ENCODE data around the gene CFI.

The CFI gene

GRCh38 chr4:109730619-109731545, 70.9 kb downstream of the CFI start:
- DNase-seq (ENCODE audit: low read depth, low spot score), result no peak

- peak; percentile 21 for DNase-seq (ENCODE audit: low read depth, low spot score)
Observed at GRCh38 chr4:109729718-109730618, 71.8 kb downstream of the CFI start, which contains the start of gene PLA2G12A. PLA2G12A (minus strand) TSS chr4:109730070; CDS start chr4:109729809, 261 bp downstream.

- no peak for DNase-seq (ENCODE audit: low read depth, low spot score)
Observed at GRCh38 chr4:109729117-109729717, 72.6 kb downstream of the CFI start.

GRCh38 chr4:109728385-109728784, 73.4 kb downstream of the CFI start:
- no peak for DNase-seq (ENCODE audit: low read depth, low spot score)

- no peak for DNase-seq (ENCODE audit: low read depth, low spot score)
Observed at GRCh38 chr4:109723110-109723509, 78.7 kb downstream of the CFI start.

GRCh38 chr4:109722357-109722756, 79.4 kb downstream of the CFI start:
- no peak for DNase-seq (ENCODE audit: low read depth, low spot score)

GRCh38 chr4:109721033-109721432, 80.8 kb downstream of the CFI start:
- DNase-seq (ENCODE audit: low read depth, low spot score), result no peak

- no peak for DNase-seq (ENCODE audit: low read depth, low spot score)
Observed at GRCh38 chr4:109719604-109720003, 82.2 kb downstream of the CFI start.

- DNase-seq (ENCODE audit: low read depth, low spot score), result no peak
Observed at GRCh38 chr4:109718759-109719158, 83.0 kb downstream of the CFI start.

GRCh38 chr4:109713500-109713899, 88.3 kb downstream of the CFI start:
- no peak for DNase-seq (ENCODE audit: low read depth, low spot score)

- no peak for DNase-seq (ENCODE audit: low read depth, low spot score)
Observed at GRCh38 chr4:109708990-109709389, 92.8 kb downstream of the CFI start.

GRCh38 chr4:109708435-109708834, 93.4 kb downstream of the CFI start:
- no peak for DNase-seq (ENCODE audit: low read depth, low spot score)

- no peak for DNase-seq (ENCODE audit: low read depth, low spot score)
Observed at GRCh38 chr4:109703664-109704361, 98.0 kb downstream of the CFI start.

GRCh38 chr4:109702950-109703663, 98.7 kb downstream of the CFI start, which contains the start of gene CASP6:
CASP6 (minus strand) TSS chr4:109703445; CDS start chr4:109703395, 50 bp downstream.
- peak; percentile 37 for DNase-seq (ENCODE audit: low read depth, low spot score)

GRCh38 chr4:109701566-109702410, 100.0 kb downstream of the CFI start:
- no peak for DNase-seq (ENCODE audit: low read depth, low spot score)

GRCh38 chr4:109699553-109700225, 102.1 kb downstream of the CFI start:
- DNase-seq (ENCODE audit: low read depth, low spot score), result no peak

GRCh38 chr4:109698656-109699055, 103.1 kb downstream of the CFI start:
- no peak for DNase-seq (ENCODE audit: low read depth, low spot score)

GRCh38 chr4:109691411-109691920, 110.3 kb downstream of the CFI start:
- no peak for DNase-seq (ENCODE audit: low read depth, low spot score)
